CD4-positive, alpha-beta T cell treated with Interleukin-10 for 1 hour (primary cell): ENCODE results near the gene HEATR5A.
"Not testable (repeated sequence)": the region's sequence is repeated elsewhere in the genome, so short reads cannot be mapped to it uniquely, and the experiment has no call there.

Source experiments
- DNase-seq: peaks from one replicate; pipeline ENCODE4 v3.0.0-alpha.2; 2020

The HEATR5A gene

GRCh38 chr14:31387091-31387490 lies 33.3 kb downstream of the HEATR5A start:
- DNase-seq = no peak

GRCh38 chr14:31386271-31386670 lies 34.1 kb downstream of the HEATR5A start:
- DNase-seq = no peak

DNA sequence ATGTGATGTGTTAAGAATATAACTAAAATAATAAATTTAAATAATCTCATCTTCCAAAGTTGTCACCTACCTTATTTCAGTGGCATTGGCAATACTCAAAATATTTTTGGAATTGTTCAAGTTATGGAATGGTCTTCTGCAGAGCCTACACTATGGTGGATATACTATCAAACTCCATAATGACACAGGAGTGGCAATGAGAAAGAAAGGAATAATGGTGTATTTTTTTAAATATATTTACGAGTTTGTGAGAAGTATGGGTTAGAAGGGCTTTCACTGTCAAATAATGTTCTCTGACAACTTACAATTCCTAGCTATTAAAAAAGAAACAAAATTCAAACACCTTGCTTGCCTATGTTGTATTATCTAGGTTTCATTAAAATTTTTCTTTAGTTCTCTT lies 38.1 kb downstream of the HEATR5A start:
- no peak for DNase-seq

DNA sequence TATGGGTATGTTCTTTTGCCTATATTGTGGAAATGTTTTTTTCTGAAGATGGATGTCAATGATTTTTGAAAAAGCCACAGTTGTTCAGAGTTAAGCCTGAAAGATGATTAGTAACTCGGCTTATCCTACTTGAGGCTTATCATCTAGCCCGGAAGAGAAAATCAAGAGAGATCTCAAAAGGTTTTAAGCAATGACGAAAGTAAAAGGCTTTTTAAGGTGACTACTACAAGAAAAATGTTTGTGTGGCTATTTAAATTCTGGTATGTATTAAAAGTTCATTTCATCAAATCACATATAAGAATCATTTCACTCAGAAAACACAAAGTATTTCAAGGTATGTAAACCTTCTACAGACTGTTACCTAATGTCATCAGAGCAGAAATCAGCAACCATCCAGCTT lies 40.2 kb downstream of the HEATR5A start:
- DNase-seq = no peak

GRCh38 chr14:31379125-31379947 lies 41.0 kb downstream of the HEATR5A start:
- not testable (repeated sequence) for DNase-seq

- no peak for DNase-seq
Measured at GRCh38 chr14:31377433-31377832, 42.9 kb downstream of the HEATR5A start.

DNA sequence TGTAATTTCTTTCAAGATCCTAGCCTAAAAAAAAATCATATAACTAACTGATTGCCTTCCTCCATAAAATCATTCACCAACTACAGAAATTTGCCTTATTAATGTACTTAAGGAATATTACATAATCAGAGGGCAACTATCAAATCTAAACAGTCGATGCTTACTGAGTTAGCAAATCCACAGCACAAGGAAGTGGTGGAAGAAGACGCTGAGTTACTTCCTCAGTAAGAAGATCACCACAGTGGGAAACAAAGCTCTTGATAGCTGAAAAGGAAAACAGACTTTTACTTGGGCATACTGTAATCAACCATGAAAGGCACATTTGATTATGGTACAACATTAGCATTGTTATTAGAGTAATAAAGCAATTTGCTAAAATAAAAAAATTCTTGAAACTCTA lies 48.7 kb downstream of the HEATR5A start:
- DNase-seq = peak; percentile 1

GRCh38 chr14:31363331-31364073 lies 56.8 kb downstream of the HEATR5A start:
- no peak for DNase-seq

GRCh38 chr14:31362746-31363145 lies 57.6 kb downstream of the HEATR5A start:
- no peak for DNase-seq

DNA sequence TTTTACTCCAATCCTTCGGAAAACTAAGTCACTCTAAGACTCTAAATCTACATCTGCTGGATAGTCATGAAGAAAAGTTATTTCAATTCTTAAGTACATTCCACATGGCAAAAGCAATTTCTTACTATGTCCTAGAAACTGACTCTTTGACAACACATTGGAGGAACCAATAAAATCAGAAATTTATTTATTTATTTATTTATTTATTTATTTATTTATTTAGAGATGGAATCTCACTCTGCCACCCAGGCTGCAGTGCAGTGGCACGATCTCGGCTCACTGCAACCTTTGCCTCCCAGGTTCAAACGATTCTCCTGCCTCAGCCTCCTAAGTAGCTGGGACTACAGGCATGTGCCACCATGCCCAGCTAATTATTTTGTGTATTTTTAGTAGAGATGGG lies 58.6 kb downstream of the HEATR5A start:
- DNase-seq = not testable (repeated sequence)

DNA sequence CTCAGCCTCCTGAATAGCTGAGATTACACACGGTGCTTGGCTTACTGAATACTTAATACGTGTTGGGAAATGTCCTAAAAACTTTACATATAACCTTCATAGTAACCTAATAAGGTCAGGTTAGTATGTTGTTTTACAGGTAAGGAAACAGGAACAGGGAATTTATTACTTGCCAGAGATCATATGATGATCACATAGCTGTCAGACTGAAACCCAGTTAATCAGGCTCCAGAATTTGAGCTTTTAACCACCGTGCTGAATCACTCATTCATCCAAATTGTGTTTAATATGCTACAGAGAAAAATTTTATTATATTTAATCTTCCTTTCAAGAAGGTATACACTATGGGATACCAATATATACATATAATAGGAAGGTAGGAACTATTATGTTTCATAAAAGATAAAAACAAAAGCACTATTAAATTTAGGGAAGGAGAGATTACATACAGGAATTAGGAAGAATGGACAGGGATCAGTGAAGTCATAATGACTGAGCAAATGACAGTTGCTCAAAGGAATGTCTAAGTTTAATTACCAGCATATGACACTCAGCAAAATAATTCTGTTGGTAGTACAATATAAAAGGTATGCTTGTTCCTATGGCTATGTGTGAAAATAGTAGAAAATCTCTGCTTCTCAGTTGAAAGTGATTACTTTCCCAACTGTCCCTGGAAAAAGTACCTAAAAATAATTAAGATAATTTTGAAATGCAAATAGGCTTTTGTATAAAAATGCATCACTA lies 59.3 kb downstream of the HEATR5A start:
- no peak for DNase-seq

DNA sequence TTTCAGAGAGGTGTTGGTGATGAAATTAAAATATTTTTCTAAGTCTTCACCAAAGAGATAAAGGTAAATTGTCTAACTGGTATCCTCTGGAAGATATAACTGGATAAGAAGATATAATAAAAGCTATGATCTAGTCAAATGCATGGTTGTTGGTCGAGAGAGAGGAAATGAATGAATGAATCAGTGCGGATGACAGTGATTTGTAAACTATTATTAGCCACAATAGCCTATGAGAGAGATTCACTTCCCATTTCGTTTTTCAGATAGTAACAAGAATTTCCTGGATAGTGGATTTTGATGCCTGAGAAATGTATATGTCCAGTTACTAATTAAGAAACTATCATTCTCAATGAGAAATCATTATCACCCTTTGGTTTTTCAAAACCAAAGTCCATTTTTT lies 63.1 kb downstream of the HEATR5A start:
- no peak for DNase-seq

- DNase-seq = no peak
Measured at GRCh38 chr14:31346097-31346496, 74.3 kb downstream of the HEATR5A start.

DNA sequence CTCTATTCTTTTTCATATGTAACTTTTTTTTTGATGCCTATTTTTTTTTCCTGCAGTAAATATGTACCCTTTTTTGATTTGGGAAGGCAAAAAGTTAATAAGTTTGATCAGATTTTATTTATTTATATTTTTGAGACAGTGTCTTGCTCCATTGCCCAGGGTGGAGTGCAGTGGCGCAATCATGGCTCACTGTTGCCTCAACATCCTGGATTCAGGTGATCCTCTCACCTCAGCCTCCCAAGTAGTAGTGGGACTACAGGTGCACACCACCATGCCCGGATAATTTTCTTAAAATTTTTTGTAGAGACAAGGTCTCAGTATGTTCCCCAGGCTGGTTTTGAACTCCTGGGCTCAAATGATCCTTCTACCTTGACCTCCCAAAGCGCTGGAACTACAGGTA lies 79.1 kb downstream of the HEATR5A start:
- DNase-seq = no peak

DNA sequence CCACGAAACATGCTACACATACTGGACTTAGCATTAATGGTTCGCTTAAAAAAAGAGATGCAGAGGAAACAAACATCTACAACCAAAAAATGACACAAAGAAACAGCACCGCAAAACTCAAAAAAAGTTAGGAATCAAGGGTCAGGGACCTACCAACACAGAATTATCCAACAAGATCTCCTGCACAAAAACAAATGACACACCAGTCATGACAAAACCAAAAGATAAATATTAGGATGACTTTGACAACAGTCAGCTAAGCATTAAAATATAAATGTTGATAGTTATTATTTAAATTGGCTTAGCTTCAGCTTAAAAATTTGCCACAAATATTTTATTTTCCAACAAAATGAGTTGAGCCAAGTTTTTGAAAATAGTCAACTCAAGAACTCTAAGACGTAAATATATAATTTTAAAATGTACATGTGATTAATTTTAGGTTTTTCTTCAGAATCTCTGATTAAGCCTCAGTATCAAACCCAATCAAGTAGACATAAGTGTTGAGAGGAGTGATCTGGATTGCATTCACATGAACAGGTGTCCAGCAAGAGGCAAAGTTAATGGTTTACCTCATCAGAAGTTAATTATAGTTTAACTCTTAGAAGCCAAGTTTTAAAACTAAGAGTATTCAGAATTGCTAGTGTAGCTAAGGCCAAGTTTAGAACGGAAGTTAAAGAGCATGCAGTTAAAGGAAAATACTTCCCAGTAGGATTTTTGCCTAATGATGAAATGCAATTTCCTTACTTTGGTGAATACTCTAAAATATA lies 79.9 kb downstream of the HEATR5A start:
- DNase-seq = no peak

- DNase-seq = no peak
Measured at GRCh38 chr14:31339743-31340142, 80.6 kb downstream of the HEATR5A start.

DNA sequence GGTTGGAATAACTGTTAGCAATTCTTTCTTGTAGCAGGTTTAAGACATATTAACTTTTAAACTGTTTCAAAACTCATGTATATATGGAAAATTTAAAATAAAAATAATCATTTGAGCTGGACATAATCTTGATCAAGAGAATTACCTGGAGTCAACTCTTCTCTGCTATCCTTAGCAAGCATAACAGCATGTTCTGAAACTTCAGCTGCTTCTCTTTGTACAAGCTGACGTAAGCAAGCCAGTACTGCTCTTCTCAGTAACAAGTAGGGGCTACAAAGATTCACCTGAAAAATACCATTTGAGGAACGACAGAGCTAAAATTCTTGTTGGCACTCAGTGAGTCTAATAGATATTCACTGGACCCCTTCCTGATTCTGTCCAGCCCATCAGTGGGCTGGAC lies 83.0 kb downstream of the HEATR5A start:
- DNase-seq = no peak

DNA sequence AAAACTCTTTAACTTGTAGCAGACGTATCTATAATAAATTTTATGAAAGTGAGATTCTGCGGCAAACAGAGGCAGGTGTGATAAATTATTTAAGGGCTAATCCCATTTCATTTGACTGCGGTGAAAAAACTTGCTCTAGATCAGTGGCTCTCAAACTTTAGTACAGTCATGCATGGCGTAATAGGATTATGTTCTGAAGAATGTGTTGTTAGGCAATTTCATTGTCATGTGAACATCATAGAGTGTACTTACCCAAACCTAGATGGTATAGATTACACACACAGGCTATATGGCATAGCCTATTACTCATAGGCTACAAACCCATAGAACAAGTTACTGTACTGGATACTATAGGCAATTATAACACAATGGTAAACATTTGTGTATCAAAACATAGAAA lies 83.7 kb downstream of the HEATR5A start:
- DNase-seq = no peak

- not testable (repeated sequence) for DNase-seq
Measured at GRCh38 chr14:31331395-31331794, 89.0 kb downstream of the HEATR5A start.

GRCh38 chr14:31329876-31330521 lies 90.4 kb downstream of the HEATR5A start:
- DNase-seq = not testable (repeated sequence)

- DNase-seq = peak; percentile 34
Measured at GRCh38 chr14:31326111-31326510, 94.2 kb downstream of the HEATR5A start.

DNA sequence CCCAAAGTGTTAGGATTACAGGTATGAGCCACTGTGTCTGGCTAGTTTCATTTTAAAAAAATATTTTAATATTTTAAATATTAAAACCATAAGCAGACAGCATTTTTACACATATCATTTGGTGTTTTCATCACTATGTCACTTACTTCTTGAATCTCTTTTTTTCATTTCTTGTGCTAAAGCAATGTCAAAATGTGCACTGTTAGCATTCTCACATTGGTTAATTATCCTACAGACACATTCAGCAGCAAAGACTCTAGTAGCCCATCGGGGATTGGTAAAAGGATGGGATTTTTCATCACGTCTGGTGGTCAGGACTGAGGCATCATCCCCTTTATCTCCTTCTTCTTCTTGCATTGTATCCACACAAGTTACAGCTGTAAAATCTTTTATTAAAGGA lies 96.9 kb downstream of the HEATR5A start:
- DNase-seq = no peak
